A673 (cell line): ENCODE results near the gene EXOC4.

Source experiments
- CTCF ChIP-seq: fragments of 300-800, 200-600 bp; sonication (generic); conservative IDR thresholded peaks from 2 replicates; pipeline ENCODE4 v1.5.1; 2017; ENCODE audit warnings: low read depth, mild to moderate bottlenecking, antibody characterized with exemption, low read length, moderate library complexity, mixed read lengths
- EZH2 ChIP-seq: fragments of 200-600 bp; sonication (generic); IDR thresholded peaks from 2 replicates; pipeline ENCODE4 v1.6.1; 2017; ENCODE audit warnings: borderline replicate concordance, low read depth, mild to moderate bottlenecking, mixed read lengths, antibody characterized with exemption, low read length; ENCODE audit not compliant: poor library complexity, severe bottlenecking

GRCh38 chr7:133679977-133680376 lies 427.1 kb downstream of the EXOC4 start:
- TF ChIP-seq CTCF, result no peak
- no peak for TF ChIP-seq EZH2
